CD4-positive, CD25-positive, alpha-beta regulatory T cell (primary cell): Measurements from ENCODE around the gene GTPBP1. TPM values are rescaled to one million over a fixed set of nuclear protein-coding genes. Genes with fewer than 3 reads are reported as not detected.

Experiments
- ATAC-seq, 2 donors: fragments of 150-1000 bp; cut with Tn5 transposase; one replicate each; pipeline ENCODE4 v1.10.0; 2021; ENCODE audit warnings: low read depth in 2 of 2, moderate number of reproducible peaks in 2 of 2, moderate library complexity in 1 of 2
- DNase-seq, 3 donors: peaks; one replicate each; pipeline versions ENCODE4 v3.0.0 to v3.0.0-alpha.2; 2012 to 2022; ENCODE audit warnings: mixed read lengths in 1 of 3
- H3K27ac ChIP-seq: one replicate; pipeline ENCODE4 v1.7.0; 2013; ENCODE audit warnings: mild to moderate bottlenecking, low read length; ENCODE audit not compliant: insufficient read depth, poor library complexity, severe bottlenecking
- H3K27me3 ChIP-seq: one replicate; pipeline ENCODE4 v1.7.0; 2013; ENCODE audit warnings: low read length; ENCODE audit not compliant: control insufficient read depth, insufficient read depth
- H3K36me3 ChIP-seq: one replicate; pipeline ENCODE4 v1.7.0; 2013; ENCODE audit warnings: mild to moderate bottlenecking, low read length, moderate library complexity; ENCODE audit not compliant: control insufficient read depth, insufficient read depth
- H3K4me1 ChIP-seq: 2 replicates; pipeline ENCODE4 v1.7.0; 2013; ENCODE audit warnings: mild to moderate bottlenecking, low read length; ENCODE audit not compliant: insufficient read depth, control insufficient read depth, poor library complexity, severe bottlenecking
- H3K4me3 ChIP-seq: one replicate; pipeline ENCODE4 v1.7.0; 2013; ENCODE audit warnings: low read depth, mild to moderate bottlenecking, low read length, moderate library complexity
- H3K9me3 ChIP-seq, 2 experiments: 1 replicate in 1 of 2; 2 replicates in 1 of 2; pipeline ENCODE4 v1.7.0; 2013; ENCODE audit warnings: low read length in 2 of 2, mild to moderate bottlenecking in 1 of 2, moderate library complexity in 1 of 2; ENCODE audit not compliant: control insufficient read depth in 2 of 2
- H3K27ac Mint-ChIP-seq, 3 donors: one replicate each; pipeline ENCODE4 v1.8.0; 2020 to 2022; ENCODE audit warnings: mild to moderate bottlenecking in 3 of 3, mixed read lengths in 3 of 3, moderate library complexity in 2 of 3
- H3K27me3 Mint-ChIP-seq: one replicate; pipeline ENCODE4 v1.8.0; 2022; ENCODE audit warnings: mild to moderate bottlenecking, mixed read lengths
- H3K36me3 Mint-ChIP-seq: one replicate; pipeline ENCODE4 v1.8.0; 2020; ENCODE audit warnings: mixed read lengths
- H3K4me1 Mint-ChIP-seq, 4 donors: one replicate each; pipeline ENCODE4 v1.8.0; 2020 to 2022; ENCODE audit warnings: mixed read lengths in 4 of 4, mild to moderate bottlenecking in 1 of 4
- H3K4me3 Mint-ChIP-seq, 4 donors: one replicate each; pipeline ENCODE4 v1.8.0; 2020 to 2022; ENCODE audit warnings: mild to moderate bottlenecking in 4 of 4, mixed read lengths in 4 of 4, moderate library complexity in 3 of 4
- H3K9me3 Mint-ChIP-seq, 7 donors: one replicate each; pipeline ENCODE4 v1.8.0; 2020 to 2022; ENCODE audit warnings: mixed read lengths in 7 of 7, mild to moderate bottlenecking in 3 of 7, moderate library complexity in 2 of 7
- polyA plus RNA-seq, 4 donors: library from polyadenylated mRNA; unstranded; fragments of 300-500 nt; fragmentation: Illumina TruSeq; gene quantifications; one replicate each; pipeline ENCODE4 v1.2.3, GENCODE V29; 2021
- total RNA-seq: library from RNA; stranded (reverse); gene quantifications from one replicate; pipeline ENCODE4 v1.2.3, GENCODE V29; 2022

GTPBP1 gene
- total and polyA plus RNA-seq, 5 donors from 2014 or later, result 25.4 to 285 (median 25.8) TPM

DNA sequence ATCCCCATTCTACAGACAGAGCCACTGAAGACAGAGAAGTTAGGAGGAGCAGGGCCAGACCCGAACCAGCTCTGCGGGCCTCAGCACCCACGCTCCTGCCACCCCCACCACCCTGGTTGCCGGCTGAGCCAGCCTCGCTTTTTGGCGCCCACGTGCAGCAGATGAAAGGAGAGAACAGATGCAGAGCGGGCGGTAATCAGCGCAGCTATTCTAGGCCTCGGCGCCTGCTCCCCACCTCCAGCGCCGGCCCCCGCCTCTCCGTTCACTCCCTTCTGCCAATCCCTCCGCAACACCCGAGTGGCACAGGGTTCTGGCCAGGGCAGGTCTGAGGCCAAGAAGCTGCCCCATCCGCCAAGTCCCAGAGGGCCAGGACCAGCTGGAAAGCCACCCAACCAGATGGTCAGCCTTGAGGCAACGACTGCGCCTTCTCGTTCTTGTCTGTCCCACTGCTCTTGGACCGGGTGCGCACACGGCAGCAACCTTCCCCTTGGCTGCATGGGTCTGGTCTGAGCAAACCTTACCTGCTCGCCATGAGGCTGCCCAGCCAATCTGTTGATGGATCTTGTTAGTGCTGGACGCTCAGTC, 71.4 kb downstream of the GTPBP1 start:
- Histone ChIP-seq H3K27ac (no peak overlapping the region), H3K4me3 (no peak overlapping the region), H3K4me1 (no peaks in the 10 kb centered on the region), H3K27me3 (no peaks in the 10 kb centered on the region), H3K9me3 (no peaks in the 10 kb centered on the region), H3K36me3 (peaks cover 8% of the 10 kb centered on the region)
- DNase-seq (no peak), ATAC-seq (no peak)
- Mint-ChIP-seq H3K4me1 (peaks cover 0 to 3% (median 1%) of the 10 kb centered on the region in 4 donors), H3K9me3 (no peaks in the 10 kb centered on the region), H3K4me3 (no peak overlapping the region), H3K27me3 (no peaks in the 10 kb centered on the region), H3K36me3 (peaks cover 15% of the 10 kb centered on the region), H3K27ac (no peak overlapping the region)

DNA sequence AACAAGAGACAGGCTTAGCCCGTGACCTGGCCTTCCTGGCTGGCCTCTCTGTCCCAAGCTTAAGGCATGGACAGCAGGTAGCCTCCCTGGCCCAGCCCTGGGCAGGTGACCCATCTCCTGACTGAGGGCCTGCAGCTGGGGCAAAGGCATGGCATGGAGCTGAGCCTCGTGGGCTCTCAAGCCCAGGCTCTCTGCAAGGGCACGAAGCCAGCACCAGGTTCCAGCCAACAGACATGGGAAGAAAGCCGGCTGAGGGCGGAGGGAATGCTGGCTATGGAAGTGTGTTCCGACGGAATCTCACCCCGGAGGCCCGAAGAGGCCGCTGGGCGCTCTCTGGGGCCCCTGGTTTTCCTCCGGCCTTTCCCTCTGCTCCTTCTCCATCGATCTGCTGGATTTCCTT, 75.3 kb downstream of the GTPBP1 start:
- peaks cover 0 to 14% (median 5%) of the 10 kb centered on the region in 4 donors for H3K4me1 Mint-ChIP-seq
- H3K4me3 Mint-ChIP-seq, result no peak overlapping the region
- H3K36me3 Mint-ChIP-seq, result peaks cover 21% of the 10 kb centered on the region
- DNase-seq (no peak), ATAC-seq (no peak)
- Histone ChIP-seq H3K9me3 (no peaks in the 10 kb centered on the region), H3K4me1 (no peaks in the 10 kb centered on the region), H3K27me3 (no peaks in the 10 kb centered on the region), H3K36me3 (peaks cover 8% of the 10 kb centered on the region), H3K27ac (no peak overlapping the region), H3K4me3 (no peak overlapping the region)
- no peaks in the 10 kb centered on the region for H3K27me3 Mint-ChIP-seq
- no peaks in the 10 kb centered on the region for H3K9me3 Mint-ChIP-seq
- peak overlapping the region in 2 of 3 donors; percentile 70 to 90 for H3K27ac Mint-ChIP-seq

DNA sequence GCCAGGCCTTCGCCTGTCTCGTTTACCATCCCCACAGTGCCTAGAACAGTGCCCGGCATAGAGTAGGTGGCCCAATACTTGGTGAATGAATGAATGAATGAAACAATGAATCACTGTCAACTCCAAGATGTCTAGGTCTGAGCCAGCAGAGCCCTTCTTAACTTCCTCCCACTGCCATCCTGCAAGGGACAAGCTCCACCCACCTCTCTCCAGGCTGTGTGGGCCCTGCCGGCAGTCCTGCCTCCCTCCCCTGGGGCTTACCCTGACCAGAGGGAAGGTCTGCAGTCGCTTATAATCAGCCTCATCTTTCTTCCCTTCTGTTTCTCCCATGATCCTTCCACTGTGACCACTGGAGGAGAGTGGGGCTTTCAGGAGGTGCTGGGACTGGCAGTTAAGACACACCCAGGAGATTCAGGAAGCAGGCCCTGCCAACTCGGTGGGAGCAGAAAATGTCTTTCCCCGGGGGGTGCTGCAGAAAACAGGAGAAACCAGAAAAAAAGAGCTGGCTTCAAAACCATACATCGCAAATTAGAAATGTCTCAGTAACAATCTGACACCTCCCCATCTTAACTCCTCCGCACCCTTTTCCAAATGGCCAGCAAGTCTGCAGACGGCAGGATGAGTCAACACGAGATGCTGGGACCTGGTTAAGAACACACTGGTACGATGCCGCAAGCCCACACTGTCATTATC, 76.8 kb downstream of the GTPBP1 start:
- ATAC-seq (no peak), DNase-seq (no peak)
- Mint-ChIP-seq H3K4me1 (peaks cover 0 to 14% (median 5%) of the 10 kb centered on the region in 4 donors), H3K9me3 (no peaks in the 10 kb centered on the region), H3K4me3 (no peak overlapping the region), H3K36me3 (peaks cover 21% of the 10 kb centered on the region), H3K27ac (peak overlapping the region; percentile 25 to 93 (median 70)), H3K27me3 (no peaks in the 10 kb centered on the region)
- Histone ChIP-seq H3K27me3 (no peaks in the 10 kb centered on the region), H3K36me3 (peaks cover 8% of the 10 kb centered on the region), H3K9me3 (no peaks in the 10 kb centered on the region), H3K4me3 (no peak overlapping the region), H3K27ac (no peak overlapping the region), H3K4me1 (no peaks in the 10 kb centered on the region)

Other genes starting within 250 kb of the GTPBP1 start
- gene KDELR3, start 237.8 kb upstream of the GTPBP1 start, total RNA-seq, result not detected
- under 1 TPM in 3 of 4 donors, not detected in 1; 0.38 to 0.71 (median 0.42) TPM for gene KDELR3, start 237.8 kb upstream of the GTPBP1 start, polyA plus RNA-seq
- gene DDX17, start 199.6 kb upstream of the GTPBP1 start, total RNA-seq, result 658 TPM
- gene DDX17, start 199.6 kb upstream of the GTPBP1 start, polyA plus RNA-seq, result 10 to 100 TPM; 36.5 to 45.7 (median 41.3) TPM
- gene DMC1, start 135.8 kb upstream of the GTPBP1 start, total RNA-seq, result not detected
- gene DMC1, start 135.8 kb upstream of the GTPBP1 start, polyA plus RNA-seq, result under 1 TPM in 3 of 4 donors, not detected in 1; 0.34 to 0.83 (median 0.47) TPM
- gene FAM227A, start 49.6 kb upstream of the GTPBP1 start, total RNA-seq, result not detected
- gene FAM227A, start 49.6 kb upstream of the GTPBP1 start, polyA plus RNA-seq, result not detected
- gene CBY1, start 49.3 kb upstream of the GTPBP1 start, total RNA-seq, result 13.7 TPM
- gene CBY1, start 49.3 kb upstream of the GTPBP1 start, polyA plus RNA-seq, result 10 to 100 TPM in 1 of 4 donors, 1 to 10 TPM in 3; 5.0 to 11.2 (median 8.1) TPM
- gene TOMM22, start 24.0 kb upstream of the GTPBP1 start, total RNA-seq, result 58.4 TPM
- 10 to 100 TPM; 61.6 to 72.7 (median 65.7) TPM for gene TOMM22, start 24.0 kb upstream of the GTPBP1 start, polyA plus RNA-seq
- 205 TPM for gene JOSD1, start 5.0 kb upstream of the GTPBP1 start, total RNA-seq
- gene JOSD1, start 5.0 kb upstream of the GTPBP1 start, polyA plus RNA-seq, result 10 to 100 TPM in 2 of 4 donors, 1 to 10 TPM in 2; 8.7 to 12.5 (median 10.2) TPM
- 454 TPM for gene SUN2, start 50.1 kb downstream of the GTPBP1 start, total RNA-seq
- 100 to 1,000 TPM; 260 to 381 (median 298) TPM for gene SUN2, start 50.1 kb downstream of the GTPBP1 start, polyA plus RNA-seq
- gene DNAL4, start 88.2 kb downstream of the GTPBP1 start, total RNA-seq, result 6.3 TPM
- 10 to 100 TPM in 2 of 4 donors, 1 to 10 TPM in 2; 9.3 to 10.9 (median 10.0) TPM for gene DNAL4, start 88.2 kb downstream of the GTPBP1 start, polyA plus RNA-seq
- gene NPTXR, start 138.1 kb downstream of the GTPBP1 start, total RNA-seq, result 1.3 TPM
- under 1 TPM in 3 of 4 donors, not detected in 1; 0.32 to 0.65 (median 0.35) TPM for gene NPTXR, start 138.1 kb downstream of the GTPBP1 start, polyA plus RNA-seq
- gene CBX6, start 166.3 kb downstream of the GTPBP1 start, total RNA-seq, result 47.2 TPM
- 1 to 10 TPM; 4.1 to 5.7 (median 5.4) TPM for gene CBX6, start 166.3 kb downstream of the GTPBP1 start, polyA plus RNA-seq